Adrenal gland (tissue), 12 donors: ENCODE measurements around the gene ASPG. TPM values are rescaled to one million over a fixed set of nuclear protein-coding genes. Genes with fewer than 3 reads are reported as not detected.

Experiments
- DNase-seq, 7 donors: peaks; one replicate each; pipeline ENCODE4 v3.0.0-alpha.2; 2019 to 2020
- H3K27ac ChIP-seq, 5 donors: fragments of 200-600 bp; sonication (generic) in 4 of 5; 1 replicate in 3 of 5; 2 replicates in 2 of 5; pipeline versions ENCODE4 v1.5.1 to v1.8.0; 2016 to 2020; ENCODE audit warnings: mild to moderate bottlenecking in 1 of 5
- H3K27me3 ChIP-seq: fragments of 200-600 bp; 2 replicates; pipeline ENCODE4 v1.8.0; 2021
- H3K36me3 ChIP-seq, 2 donors: fragments of 200-600 bp; replicated peaks in 1 of 2; 1 replicate in 1 of 2; 2 replicates in 1 of 2; pipeline versions ENCODE4 v1.5.1 to v1.8.0; 2018 to 2022
- H3K4me1 ChIP-seq, 2 donors: fragments of 200-600 bp; replicated peaks in 1 of 2; 1 replicate in 1 of 2; 2 replicates in 1 of 2; pipeline versions ENCODE4 v1.5.1 to v1.8.0; 2018 to 2021
- H3K4me3 ChIP-seq, 4 donors: fragments of 200-600 bp; sonication (generic) in 3 of 4; one replicate each; pipeline ENCODE4 v1.5.1; 2016 to 2018
- H3K9me3 ChIP-seq, 3 donors: fragments of 200-600 bp; sonication (generic) in 1 of 3; replicated peaks in 1 of 3; 1 replicate in 2 of 3; 2 replicates in 1 of 3; pipeline versions ENCODE4 v1.5.1 to v1.8.0; 2016 to 2021
- CTCF ChIP-seq, 6 experiments: fragments of 450-650 bp in 4 of 6; fragments of 200-600 bp in 2 of 6; sonication (generic) in 1 of 6; IDR thresholded peaks; 1 replicate in 5 of 6; 2 replicates in 1 of 6; pipeline versions ENCODE4 v1.5.1 to v1.8.0; 2016 to 2021; ENCODE audit warnings: antibody characterized with exemption in 6 of 6, mild to moderate bottlenecking in 2 of 6, moderate library complexity in 1 of 6
- POLR2A ChIP-seq, 2 donors: fragments of 450-650 bp; IDR thresholded peaks; one replicate each; pipeline ENCODE4 v1.6.1; 2017; ENCODE audit warnings: antibody characterized with exemption in 2 of 2, mild to moderate bottlenecking in 2 of 2, moderate library complexity in 1 of 2
- WGBS, 4 donors: extraction: QIAGEN DNeasy Blood & Tissue Kit in 2 of 4; methylation state at CpG; one replicate each; pipeline versions ENCODE4 v1.1.5 to v1.1.7; 2013 to 2017; 5-methylcytosine and 5-hydroxymethylcytosine counted together
- intact Hi-C, 2 donors: fragments of 100-400 bp; cut with DNase I; formaldehyde crosslinking; loops; one replicate each; pipeline versions ENCODE4 v1.14.1 to v1.15.0; 2022 to 2023
- polyA plus RNA-seq, 3 donors: library from polyadenylated mRNA; stranded (reverse); fragments of 200-250 nt in 2 of 3; fragments of 350-450 nt in 1 of 3; fragmentation: Illumina TruSeq in 1 of 3; extraction: RNeasy Lipid Tissue Mini Kit (QIAGEN cat#74804) in 1 of 3; gene quantifications; one replicate each; pipeline ENCODE4 v1.2.3, GENCODE V29; 2013 to 2014
- total RNA-seq, 9 donors: library from RNA; depleted of rRNA in 4 of 9; stranded (reverse); fragments of >200 nt in 4 of 9; fragments of 120-200 nt in 1 of 9; fragmentation: NEBNext Ultra II Directional in 1 of 9; extraction: Animal tissue kit (Norgen Biotek cat#: 25700) in 1 of 9; gene quantifications; one replicate each; pipeline versions ENCODE4 v1.1.0 to v1.2.4, GENCODE V29; 2013 to 2023
- donor health status: healthy with polysubstance abuse.
- donor health status: Bipolar disorder and iron deficiency.
- donor health status: DM: yes; HTN: yes; CAD: no.
- donor health status: DM: no; HTN: no; CAD: no.
- donor health status: DM: no; HTN: no; CAD: no.
- donor health status: DM: yes; HTN: yes; CAD: no.

ASPG gene
- total and polyA plus RNA-seq, 12 donors: 0.07 to 9.1 (median 3.3) TPM

DNA sequence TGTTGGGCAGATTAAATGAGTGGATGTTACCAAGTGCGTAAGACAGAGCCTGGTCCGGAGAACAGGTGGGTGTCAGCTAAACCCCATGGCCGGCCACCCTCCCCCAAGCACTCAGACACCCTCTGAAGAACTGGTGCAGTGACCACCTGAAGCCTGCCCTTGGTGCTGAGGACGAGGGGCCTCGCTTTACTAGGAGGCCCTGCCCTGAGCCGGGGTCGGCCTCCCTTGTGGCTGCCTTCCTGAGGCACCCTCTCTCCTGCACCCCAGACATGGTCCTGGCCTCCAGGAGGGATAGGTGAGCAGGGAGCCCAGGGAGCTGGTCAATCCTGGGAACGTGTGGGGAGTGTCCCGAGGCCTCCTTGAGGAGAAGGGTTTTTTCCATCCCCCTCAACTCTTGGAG lies 48.0 kb downstream of the ASPG start:
- no peak overlapping the region for H3K27ac ChIP-seq
- H3K4me3 ChIP-seq: no peak overlapping the region
- DNase-seq: no peak
- H3K36me3 ChIP-seq: no peaks in the 10 kb centered on the region
- TF ChIP-seq CTCF (IDR thresholded peaks at IDR 0.05) (no peak), POLR2A (IDR thresholded peaks at IDR 0.05) (no peak)
- H3K4me1 ChIP-seq: peaks cover 0 to 17% of the 10 kb centered on the region in 2 donors
- WGBS, 4 donors: 79 to 100% (median 84%) methylated on average over 1 to 9 of the region's 9 CpGs
- peaks cover 39% of the 10 kb centered on the region for H3K27me3 ChIP-seq
- H3K9me3 ChIP-seq: peaks cover 0 to 9% (median 0%) of the 10 kb centered on the region in 3 donors
- intact Hi-C loops: loop anchor here in 1 of 2 donors (10.0 kb wide), 1 partner anchor 501 kb away; no protein-coding TSS in a partner anchor

- DNase-seq: peak in 1 of 7 donors; percentile 11
- 41 to 68% (median 56%) methylated on average over 20 to 31 of the region's 31 CpGs for whole genome bisulfite sequencing, 4 donors
- intact Hi-C loops: loop anchor here in 1 of 2 donors (10.0 kb wide), 1 partner anchor 500 kb away; no protein-coding TSS in a partner anchor
Observed at GRCh38 chr14:104134061-104134965, 48.8 kb downstream of the ASPG start.

DNA sequence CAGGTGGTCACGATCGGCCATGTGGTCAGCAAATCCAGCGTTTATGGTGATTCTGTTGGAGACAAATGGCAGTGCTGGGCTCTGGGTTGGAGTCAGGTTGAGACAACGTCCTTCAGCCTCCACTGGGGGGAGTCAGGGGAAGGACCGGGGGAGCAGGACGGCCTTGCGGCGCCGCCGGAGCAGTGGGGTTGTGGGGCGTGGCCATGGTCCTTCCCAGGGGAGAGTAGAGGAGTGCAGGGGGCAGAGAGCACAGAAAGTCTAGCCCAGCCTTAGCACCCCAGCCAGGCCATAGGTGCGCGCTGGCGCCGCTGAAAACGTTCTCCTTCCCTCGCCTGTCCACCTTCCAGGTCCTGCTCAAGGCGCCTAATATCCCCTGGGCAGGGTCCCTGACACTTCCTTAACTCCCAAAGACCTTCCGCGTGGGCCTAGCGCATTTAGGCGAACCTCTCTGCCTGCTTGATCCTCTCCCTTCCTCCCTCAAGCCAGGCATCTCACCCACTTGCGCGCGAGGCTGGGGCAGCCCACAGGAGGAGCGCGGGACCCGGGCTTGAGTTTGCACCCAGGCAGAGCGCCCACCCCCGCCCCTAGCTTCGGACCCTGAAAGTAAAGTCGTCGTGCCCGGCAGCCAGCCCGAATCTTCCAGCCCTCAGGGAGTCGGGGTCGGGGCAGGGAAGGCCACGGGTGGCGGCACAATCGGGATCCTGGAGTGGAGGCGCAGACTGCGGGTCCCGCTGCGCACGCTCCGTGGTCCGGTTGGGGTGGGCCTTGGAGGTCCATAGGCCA lies 49.8 kb downstream of the ASPG start:
- Histone ChIP-seq H3K27me3 (peaks cover 49% of the 10 kb centered on the region), H3K4me3 (no peak overlapping the region), H3K4me1 (peaks cover 0 to 17% of the 10 kb centered on the region in 2 donors), H3K36me3 (no peaks in the 10 kb centered on the region), H3K27ac (peak overlapping the region in 1 of 5 donors; percentile 17), H3K9me3 (no peaks in the 10 kb centered on the region)
- intact Hi-C loops: loop anchor here (5.0 to 10.0 kb wide), 3 partner anchors 432 to 507 kb away; no protein-coding TSS in a partner anchor
- peak in 2 of 6 experiments; percentile 14 to 24 for TF ChIP-seq CTCF (IDR thresholded peaks at IDR 0.05)
- TF ChIP-seq POLR2A (IDR thresholded peaks at IDR 0.05): no peak
- WGBS, 4 donors: 6 to 8% (median 7%) methylated on average over 19 to 47 of the region's 47 CpGs
- DNase-seq: peak in 3 of 7 donors; percentile 7 to 72 (median 23)

More at GRCh38 chr14:104134061-104134965, 48.8 kb downstream of the ASPG start:
- H3K4me1 ChIP-seq: peaks cover 0 to 17% of the 10 kb centered on the region in 2 donors
- H3K9me3 ChIP-seq: peaks cover 0 to 8% (median 0%) of the 10 kb centered on the region in 3 donors
- peaks cover 47% of the 10 kb centered on the region for H3K27me3 ChIP-seq
- peak overlapping the region in 1 of 5 donors; percentile 17 for H3K27ac ChIP-seq
- H3K36me3 ChIP-seq: no peaks in the 10 kb centered on the region
- H3K4me3 ChIP-seq: no peak overlapping the region
- TF ChIP-seq POLR2A (IDR thresholded peaks at IDR 0.05) (no peak), CTCF (IDR thresholded peaks at IDR 0.05) (no peak)
